GM04503 (cell line): ENCODE measurements around the gene AFF3.

Source experiments
- DNase-seq: peaks from one replicate; pipeline ENCODE4 v3.0.0-alpha.2; 2012; ENCODE audit warnings: low read depth

The AFF3 gene

GRCh38 chr2:99883358-99883757, 259.0 kb downstream of the AFF3 start:
- DNase-seq = no peak

- DNase-seq = peak; percentile 40
Measured at GRCh38 chr2:99881901-99882591, 260.3 kb downstream of the AFF3 start.

DNA sequence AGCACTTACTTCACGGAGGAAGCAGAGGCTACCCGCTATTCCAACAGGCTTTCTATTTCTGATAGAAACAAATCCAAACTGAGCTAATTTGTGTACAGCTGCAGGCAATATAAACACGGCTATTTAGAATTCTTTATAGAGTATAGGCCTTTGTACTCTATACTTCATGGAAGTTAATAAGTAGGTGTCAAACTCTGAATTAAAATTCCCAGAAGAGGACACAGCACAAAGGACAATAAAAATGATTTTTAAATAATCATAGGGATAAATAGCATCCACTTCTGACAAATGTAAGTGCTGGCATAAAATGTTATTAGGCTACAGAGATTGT, 261.5 kb downstream of the AFF3 start:
- no peak for DNase-seq

GRCh38 chr2:99880148-99880963, 262.0 kb downstream of the AFF3 start:
- peak; percentile 23 for DNase-seq

GRCh38 chr2:99879481-99879880, 262.9 kb downstream of the AFF3 start:
- no peak for DNase-seq

DNA sequence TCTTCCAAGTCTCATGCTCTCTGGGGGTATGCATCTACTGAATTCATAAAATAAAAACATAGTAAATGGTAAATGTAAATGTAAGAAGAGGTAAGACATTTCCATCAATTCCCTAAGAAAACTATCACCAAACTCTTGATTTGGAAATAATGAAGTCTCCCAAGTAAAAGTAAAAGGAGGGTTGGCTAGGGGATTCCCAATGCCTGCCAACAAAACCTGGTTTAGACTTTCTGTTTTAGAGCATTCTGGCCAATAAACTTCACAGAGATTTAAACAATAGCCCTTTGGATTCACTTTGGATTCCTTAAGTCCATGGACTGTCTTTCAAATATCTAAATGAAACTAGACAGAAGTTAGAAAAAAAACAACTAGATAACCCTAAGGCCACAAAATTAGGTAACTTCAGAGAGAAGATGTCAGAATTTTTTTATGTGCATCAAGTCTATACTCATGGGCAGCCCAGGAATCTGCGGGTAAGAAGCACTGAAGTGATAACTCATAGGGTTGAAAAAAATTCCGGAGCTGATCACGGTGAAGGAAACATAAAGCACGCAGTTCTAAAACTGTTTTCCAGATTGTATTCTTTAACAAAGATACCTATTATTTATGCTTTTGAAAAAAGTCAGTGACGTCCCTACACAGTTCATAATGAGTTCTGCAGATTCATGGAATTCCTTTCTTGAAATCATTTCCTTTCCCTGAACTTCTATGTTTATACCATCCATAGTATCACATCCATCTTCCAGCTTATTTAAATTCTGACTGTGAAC, 263.6 kb downstream of the AFF3 start:
- DNase-seq = no peak

GRCh38 chr2:99877963-99878362, 264.4 kb downstream of the AFF3 start:
- DNase-seq = no peak

- DNase-seq = no peak
Measured at GRCh38 chr2:99876956-99877355, 265.4 kb downstream of the AFF3 start.

GRCh38 chr2:99875627-99876201, 266.7 kb downstream of the AFF3 start:
- DNase-seq = no peak

DNA sequence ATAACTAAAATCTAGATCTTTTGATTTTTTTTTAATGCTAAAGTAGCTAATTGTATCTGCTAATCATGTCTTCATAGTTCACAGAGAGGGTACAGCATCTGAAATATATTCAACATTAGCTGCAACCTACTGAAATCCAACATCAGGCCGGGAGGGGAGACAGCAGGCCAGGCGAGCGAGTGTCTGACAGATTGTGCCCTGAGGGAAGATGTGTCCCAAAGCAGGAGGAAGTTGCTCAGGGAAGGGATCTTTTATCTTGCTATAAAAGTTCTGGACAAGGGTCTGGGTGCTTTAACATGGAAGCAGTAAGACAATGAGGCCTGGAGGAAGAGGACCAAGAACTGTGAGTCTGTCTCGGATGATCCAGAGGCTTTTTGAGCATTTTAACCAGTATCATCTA, 274.1 kb downstream of the AFF3 start:
- DNase-seq = no peak

DNA sequence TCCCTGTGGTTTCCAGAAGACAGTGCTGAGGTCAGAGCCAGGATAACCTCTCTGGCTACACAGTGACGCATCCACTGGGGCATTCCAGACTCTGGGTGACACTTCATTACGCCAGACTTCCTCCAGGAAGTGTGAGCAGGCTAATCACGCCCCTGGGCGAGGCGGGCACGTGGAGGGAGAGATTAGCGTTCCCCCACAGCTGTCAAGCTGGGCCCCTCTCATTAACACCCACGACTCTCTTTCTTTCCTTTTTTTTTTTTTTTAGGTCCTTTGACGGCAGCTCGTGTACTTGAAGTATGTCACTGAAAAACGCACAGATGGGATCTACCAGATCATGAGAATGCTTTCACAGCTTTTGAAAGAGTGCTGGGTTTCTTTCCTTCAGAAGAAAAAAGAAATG, 274.6 kb downstream of the AFF3 start:
- DNase-seq = no peak

GRCh38 chr2:99865818-99866676, 276.3 kb downstream of the AFF3 start:
- DNase-seq = peak; percentile 15

- peak; percentile 42 for DNase-seq
Measured at GRCh38 chr2:99864561-99865553, 277.5 kb downstream of the AFF3 start.

DNA sequence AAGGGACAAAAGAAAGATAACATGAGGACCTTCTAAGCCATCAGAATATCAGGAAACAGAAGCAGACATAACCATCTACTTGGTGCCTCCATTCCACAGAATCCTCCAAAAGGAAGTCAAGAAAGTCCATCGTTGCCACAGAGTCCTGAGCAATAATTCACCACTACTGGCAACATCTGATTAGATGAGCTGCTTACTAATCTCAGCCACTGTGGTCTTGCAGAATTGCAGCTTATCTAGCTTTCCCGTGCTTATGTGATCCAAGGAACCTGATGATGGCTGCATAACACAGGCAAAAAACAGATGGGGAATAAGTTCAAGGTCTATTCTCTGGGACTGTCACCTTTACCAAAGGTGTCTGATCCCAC, 278.5 kb downstream of the AFF3 start:
- DNase-seq = no peak

- no peak for DNase-seq
Measured at GRCh38 chr2:99863236-99863902, 279.0 kb downstream of the AFF3 start.

- DNase-seq = no peak
Measured at GRCh38 chr2:99862566-99862965, 279.8 kb downstream of the AFF3 start.

GRCh38 chr2:99861376-99861760, 281.0 kb downstream of the AFF3 start:
- peak; percentile 28 for DNase-seq

GRCh38 chr2:99860720-99861375, 281.5 kb downstream of the AFF3 start:
- DNase-seq = no peak

GRCh38 chr2:99858951-99859596, 283.3 kb downstream of the AFF3 start:
- DNase-seq = peak; percentile 61
